ENCODE results near the gene FAM81A. TPM values are rescaled to one million over a fixed set of nuclear protein-coding genes. Genes with fewer than 3 reads are reported as not detected.
"Not testable (repeated sequence)": the region's sequence is repeated elsewhere in the genome, so short reads cannot be mapped to it uniquely, and the experiment has no call there.

The FAM81A gene
- polyA plus RNA-seq (2013, experiment 1 of 2; ENCODE audit: insufficient read length): 0.35 TPM
- polyA plus RNA-seq (2013, experiment 2 of 2; ENCODE audit: insufficient read length): not detected

DNA sequence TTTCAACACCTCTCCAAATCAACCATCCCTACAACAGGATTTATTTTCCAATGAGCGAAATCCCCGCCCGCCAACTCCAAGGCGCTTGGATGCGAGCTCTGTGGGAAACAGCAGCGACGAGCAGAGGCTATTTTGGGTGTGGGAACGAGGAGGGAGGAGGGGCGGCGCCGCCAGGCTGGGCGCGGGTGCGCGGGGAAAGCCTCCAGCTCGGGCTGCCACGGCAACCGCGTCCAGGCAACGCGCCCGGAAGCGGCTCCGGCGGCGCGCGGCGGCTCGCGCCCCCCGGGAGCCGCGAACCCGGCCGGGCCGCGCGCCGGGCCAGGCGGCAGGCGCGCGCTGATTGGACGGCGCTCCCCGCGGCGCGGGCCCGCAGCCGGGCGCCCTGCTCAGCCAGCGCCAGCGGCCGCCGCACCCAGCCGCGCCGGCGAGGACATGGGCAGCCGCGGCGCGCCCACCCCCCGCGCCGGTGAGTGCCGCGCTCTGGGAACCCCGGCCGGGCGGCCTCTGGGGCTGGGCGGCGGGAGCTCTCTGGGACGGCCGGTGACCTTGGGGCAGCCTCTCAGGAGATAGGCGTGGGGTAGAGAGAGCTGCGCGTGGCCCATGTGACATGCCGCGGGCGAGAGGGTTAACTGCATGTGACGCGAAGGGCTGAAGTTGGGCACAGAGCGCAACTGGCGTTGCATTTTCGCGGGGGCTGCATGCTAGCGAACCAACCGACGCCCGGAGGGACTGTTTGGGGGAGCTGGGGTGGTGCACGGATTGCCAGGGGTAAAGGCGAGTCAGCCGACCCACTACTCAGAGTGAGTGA is at the start of gene FAM81A:
Gene FAM81A (plus strand): TSS at position 370 of the 808 bp plus-strand sequence. CDS start 20,441 bp downstream, outside the sequence.
- peak; percentile 81 for DNase-seq

DNA sequence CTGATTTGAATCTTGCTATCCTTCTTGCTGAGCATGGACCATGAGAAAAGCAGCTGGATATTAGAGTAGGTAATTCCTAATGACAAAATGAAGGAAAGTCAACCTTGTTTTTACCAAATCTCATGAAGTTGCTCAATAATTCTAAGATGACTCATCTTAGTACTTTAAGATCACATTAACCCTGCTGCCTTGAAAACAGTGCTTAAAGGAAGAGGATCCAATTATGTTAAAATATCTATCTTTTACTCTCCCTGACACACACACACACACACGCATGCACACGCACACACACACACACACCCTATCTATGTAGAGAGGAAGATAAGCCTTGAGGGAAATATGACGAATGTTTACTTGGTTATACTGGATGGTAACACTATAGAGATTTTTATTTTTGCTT is 49.3 kb upstream of the FAM81A start:
- peak; percentile 19 for DNase-seq

DNA sequence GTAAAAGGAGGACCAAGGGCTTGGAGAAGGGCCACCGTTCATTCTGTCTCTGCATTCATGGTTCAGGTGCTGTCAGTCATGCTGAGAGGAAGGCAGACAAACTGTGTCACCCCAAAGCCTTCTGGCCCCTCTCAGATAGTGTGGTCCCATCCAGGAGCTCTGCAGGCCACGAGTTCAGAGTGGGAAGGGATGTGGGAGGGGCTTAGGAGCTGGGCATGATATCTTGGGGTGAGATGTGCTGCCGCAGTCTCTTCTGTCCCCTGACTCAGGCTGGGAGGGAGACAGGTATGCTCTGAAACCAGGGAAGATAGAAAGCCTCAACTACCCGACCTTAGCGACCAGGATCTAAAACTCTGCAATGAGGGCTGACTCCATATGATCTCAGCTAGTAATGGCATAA is 45.7 kb upstream of the FAM81A start:
- DNase-seq: no peak

DNA sequence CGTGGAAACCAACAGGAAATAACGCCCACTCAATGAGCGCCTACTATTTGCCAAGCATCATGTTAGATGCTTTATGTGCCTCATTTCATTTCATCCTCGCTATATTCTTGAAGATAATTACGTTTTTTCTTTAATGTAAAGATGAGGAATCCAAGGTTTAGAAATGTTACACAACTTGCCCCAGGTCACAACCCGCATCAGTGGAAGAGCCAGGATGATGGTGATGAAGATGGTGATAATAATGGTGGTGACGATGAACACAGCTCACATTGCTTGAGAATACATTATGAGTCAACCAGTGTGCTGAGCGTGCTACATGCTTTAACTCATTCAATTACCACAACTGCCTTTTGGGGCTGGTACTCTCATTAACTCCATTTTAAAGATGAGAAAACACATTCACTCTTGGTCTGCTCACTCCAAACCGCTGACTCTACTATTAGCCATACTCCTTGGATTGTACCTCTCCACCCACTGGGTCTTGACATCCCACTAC is 43.8 kb upstream of the FAM81A start:
- DNase-seq: no peak

DNA sequence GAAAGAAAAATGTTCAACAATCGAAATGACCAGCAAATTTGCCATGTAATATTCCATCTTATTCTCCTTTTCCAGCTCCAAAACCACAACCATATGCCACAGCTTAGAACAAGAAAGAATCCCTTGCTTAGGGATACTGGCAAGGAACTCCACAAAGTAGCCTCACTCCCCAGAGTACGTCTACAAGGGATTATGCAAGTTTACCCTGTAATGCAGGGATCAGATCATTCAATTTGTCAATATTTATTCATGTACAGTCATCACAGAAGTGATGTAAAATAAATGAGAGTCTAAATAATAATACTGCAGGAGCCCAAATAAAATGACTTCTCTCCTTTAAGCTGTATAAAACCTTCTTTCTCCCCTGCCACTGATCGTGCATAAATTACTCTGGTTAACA is 41.8 kb upstream of the FAM81A start:
- no peak for DNase-seq

DNA sequence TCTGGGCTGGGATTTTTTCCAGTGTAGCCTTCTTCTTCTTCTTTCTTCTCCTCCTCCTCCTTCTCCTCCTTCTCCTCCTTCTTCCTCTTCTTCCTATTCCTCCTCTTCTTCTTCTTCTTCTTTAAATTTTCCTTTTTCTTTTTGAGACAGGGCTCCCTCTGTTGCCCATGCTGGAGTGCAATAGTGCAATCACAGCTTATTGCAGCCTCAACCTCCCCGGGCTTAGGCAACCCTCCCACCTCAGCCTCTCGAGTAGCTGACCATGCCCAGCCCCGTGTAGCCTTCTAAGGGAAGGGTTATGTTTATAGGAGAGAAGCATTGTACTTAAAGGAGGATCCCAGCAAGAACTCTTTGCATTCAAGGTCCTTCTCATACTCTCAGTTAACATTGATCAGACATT is 41.3 kb upstream of the FAM81A start:
- DNase-seq: no peak

DNA sequence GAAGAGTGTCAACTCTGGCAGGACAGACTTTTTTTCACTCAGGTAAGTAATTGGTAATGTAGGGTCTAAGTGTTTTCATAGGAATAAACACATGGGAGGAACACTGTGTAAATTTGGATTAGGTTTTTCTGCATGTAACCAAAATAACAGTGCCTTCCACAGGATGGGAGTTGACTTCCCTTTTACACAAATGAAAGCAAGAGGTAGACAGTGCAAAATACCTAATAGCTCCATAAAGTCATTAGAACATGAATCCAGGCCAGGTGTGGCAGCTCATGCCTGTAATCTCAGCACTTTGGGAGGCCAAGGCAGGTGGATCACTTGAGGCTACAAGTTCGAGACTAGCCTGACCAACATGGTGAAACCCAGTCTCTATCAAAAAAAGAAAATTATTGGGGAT is 39.8 kb upstream of the FAM81A start:
- no peak for DNase-seq

DNA sequence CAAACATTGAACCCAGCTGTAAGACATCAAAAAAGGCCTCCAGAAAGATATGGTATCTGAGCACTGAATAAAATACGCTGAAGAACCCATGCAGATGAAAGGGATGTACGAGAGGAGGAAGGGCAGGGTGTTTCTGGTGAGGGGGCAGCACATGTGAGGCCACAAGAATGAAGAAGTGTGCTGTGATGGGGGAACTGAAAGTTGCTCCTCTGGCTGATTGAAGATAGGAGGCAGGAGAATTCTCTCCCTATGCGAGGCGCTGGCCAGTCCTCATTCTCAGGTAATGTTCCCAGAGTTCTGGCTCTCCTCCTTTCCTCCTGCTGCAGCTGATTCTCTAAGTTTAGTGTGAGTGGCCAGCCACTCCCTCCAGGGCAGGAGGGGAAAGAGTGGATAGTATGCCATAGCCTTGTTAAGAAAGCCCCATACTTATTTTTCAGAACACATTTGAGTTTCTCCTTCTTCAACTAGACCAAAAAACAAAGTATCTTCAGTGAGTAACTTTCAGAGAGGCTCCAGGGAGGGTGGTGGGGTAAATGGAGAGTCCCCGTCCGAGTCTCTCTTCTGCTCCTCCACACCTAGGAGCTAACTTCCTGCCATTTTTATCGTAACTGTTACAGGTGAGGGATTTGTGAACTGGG is 38.4 kb upstream of the FAM81A start:
- DNase-seq: no peak

DNA sequence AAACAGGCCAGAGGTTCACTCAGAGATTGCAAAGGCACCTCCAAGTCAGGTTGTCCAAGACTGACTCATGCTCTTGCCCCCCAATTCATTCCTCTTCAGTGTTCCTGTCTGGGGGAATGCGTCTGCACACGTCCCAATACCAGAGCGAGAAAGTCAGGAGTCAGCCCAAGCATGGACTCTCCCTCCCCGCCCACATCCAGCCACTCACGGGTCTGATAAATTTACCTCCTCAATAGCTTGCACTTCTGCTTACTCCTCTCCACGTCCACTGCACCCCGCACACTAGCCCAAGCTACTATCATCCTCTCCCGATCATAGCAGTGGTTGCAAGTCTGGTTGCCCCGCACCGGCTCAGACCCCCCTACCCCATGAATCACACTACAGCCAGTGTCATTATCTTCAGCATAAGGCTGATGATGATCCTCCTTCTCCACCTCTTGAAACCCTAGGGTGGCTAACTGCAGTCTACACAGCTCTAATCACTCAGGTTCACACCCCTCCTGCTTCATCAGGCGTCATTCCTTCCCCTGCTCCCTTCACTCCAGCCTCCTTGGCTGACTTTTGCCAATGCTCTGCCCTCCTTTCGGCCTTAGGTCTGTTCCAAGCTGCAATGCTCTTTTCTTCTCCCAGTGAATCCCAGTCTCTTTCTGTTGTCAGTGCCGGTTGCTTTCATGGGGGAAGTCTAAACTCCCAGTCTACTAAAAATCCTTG is 37.7 kb upstream of the FAM81A start:
- no peak for DNase-seq

DNA sequence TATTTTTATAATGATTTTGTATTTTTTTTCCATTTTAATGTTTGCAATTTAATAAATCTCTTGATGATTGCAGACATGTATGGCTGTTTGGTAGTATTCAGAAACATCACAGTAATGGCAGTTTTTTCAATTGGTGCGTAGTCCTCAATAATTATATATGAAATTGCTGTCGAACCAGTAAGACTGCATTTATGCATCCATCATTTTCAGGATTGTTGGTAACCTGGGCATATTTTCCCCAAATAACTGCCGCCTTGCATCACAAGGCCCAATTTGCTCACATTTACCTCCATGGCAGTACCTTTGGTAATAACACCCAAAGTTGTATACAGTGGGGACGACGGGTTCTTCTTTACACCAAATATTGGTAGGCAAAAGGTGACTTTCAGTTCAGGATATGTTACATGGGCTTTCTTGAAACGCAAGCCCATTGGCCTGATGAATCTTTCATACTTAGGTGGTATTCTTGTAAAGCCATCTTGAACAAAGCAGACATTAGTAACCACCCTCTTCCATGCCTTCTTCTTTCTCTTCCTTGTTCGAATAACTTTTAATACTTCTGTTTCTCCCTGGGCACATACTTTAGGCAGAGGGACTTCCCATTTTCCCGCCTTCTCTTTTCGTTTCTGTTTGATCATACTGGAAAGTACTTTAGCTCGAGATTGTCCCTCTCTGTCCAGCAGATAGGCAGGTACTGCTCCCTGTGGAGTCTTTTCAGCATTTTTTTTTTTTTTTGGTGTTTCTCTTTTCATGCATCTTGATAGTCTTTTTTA is 36.7 kb upstream of the FAM81A start:
- DNase-seq: not testable (repeated sequence)

DNA sequence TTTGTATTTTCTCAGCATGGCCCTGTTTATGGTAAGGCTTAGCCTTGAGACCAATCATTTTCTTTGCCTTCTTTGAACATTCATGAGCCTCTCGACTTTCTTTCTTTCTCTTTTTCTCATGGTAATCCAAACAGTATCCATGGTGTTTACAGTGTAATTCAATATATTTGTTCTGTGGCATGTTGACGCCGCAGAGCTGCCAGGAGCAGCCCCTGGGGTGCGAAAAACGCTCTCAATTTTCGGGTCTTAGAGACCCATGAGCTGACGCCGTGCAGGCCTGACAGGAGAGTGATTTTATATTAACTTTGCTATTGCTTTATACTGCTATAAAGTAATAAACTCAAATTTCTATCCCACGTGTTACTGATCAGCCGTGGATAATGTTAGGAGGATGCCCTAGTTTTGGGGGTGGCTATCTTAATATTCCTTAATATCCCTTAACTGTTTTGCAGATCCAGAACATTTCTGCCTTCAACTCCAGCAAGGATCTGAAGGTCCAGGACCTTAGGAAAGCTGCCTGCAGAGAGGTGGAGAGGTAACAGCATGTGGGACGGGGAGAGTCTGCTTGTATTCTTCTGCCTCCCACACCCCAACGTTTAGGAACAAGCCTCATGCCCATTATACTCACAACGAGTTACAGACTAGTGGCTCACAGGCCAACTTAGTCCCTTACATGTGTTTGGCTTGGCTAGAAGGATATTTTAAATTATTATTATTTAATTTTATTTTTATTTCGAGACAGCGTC is 36.0 kb upstream of the FAM81A start:
- no peak for DNase-seq

DNA sequence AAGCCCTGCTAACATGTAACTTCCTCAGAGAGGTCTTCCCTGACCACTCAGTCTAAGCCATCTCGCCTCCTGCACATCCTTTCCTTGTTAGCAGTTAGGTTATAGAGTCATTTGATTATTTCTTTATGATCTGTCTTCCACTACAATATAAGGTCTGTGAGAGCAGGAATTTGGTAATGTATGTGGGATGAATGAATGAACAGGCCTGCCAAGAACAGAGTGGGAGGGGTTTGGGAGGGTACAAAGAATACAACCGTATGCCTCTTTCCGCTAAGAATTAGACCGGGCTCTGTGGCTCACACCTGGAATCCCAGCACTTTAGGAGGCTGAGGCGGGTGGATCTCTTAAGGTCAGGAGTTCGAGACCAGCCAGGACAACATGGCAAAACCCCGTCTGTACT is 32.9 kb upstream of the FAM81A start:
- DNase-seq: no peak

DNA sequence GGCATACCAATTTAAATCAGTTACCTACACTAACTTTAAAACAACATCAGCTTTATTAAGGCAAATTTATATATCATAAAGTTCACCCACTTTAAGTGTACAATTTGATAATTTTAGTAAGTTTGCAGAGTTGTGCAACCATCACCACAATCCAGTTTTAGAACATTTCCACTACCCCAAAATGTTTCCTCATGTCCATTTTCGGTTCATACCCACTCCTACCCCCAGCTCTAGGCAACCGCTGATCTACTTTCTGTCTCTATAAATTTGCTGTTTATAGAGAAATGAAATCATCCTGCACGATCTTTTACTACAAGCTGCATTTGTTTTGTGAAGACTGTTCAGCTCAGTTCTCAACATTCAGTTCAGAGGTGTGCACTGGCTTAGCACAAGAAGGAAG is 31.5 kb upstream of the FAM81A start:
- DNase-seq: no peak

DNA sequence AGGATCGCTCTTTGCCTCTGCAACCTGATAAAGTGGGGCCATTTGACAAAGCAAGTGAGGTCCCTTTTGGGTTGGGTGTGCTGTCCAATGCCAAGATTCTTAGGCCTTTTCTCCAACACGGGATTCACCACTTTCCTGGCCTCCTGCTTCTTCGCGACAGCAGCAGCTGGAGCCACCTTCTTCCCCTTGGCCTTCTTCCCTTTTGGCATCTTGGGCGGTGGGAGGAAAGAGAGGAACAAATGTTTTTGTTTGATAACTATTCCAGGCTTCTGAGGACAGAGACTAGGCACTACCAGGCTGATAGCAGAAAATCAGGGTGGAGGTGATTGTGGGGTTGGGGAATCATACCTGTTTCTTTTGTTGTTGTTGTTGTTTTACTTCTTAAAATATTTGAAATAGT is 30.0 kb upstream of the FAM81A start:
- DNase-seq: no peak

DNA sequence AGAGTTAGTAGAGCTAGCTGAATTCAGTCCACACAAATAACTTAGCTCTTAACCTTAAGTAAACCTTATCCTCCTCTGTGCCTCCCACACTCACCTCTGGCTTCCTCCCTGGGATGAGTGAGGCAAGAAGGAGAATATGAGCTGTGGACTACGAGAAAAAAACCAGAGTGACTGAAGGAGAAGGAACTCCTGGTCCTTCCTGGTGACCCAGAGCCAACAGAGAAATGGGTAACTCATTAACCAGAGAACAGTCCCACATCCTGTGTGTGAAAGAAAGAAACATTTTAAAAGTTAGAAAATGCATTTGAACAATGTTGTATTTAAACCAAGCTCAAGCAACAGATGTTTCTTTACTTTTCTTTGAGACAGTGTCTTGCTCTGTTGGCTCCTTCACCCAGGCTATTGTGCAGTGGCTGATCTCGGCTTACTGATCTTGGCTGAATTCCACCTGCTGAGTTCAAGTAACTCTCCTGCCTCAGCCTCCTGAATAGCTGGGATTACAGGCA is 27.5 kb upstream of the FAM81A start:
- DNase-seq: no peak

DNA sequence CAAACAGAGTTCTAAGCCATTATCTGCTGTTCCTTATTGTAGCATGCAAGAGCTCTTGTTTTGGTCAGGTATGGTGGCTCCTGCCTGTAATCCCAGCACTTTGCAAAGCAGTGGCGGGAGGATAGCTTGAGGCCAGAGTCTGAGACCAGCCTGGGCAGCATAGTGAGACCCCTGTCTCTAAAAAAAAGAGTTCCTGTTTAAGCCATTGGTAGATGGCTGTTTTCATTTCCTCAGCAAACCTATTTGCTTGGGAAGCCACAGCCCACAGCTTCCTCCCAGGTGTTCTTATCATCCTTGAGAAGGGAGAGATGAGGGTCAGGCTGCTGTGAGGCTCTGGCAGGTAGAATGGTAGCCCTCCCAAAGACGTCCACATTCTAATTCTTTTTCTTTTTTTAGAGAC is 24.4 kb upstream of the FAM81A start:
- DNase-seq: no peak

DNA sequence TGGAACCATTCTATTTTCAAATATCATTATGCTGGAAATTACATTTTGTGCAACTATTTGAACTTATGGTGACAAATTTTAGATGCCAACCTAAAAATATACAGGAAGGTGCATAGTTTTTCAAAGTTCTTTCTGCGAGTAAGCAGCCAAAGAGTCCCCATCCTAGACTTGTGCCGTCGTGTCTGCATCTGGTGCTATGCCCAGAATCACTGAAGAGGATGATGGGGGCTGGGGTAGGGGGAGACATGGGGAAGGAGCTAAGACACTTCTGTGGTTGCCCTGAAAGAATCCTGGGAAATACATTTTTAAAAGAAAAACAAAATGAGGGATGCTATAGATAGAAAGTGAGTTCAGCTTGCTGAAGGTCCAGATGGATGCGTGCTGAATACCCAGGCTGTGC is 21.2 kb upstream of the FAM81A start:
- no peak for DNase-seq

DNA sequence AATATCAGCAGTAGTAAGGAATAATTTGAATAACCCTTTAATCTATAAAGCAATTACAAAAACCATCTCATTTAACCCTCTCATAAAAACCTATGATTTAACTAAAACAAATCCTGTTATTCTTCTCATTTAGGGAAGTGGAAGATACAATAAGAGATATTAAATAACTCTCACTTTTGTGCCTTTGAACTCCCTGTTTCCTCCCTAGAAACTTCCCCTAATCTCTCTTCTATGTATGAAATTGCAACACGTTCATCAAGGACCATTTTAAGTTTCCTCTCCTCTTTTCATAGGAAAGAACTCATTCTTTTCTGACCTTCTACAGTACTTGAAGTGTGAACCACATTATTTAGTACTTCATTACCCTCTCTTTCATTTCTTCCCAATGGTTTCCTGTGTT is 18.8 kb upstream of the FAM81A start:
- DNase-seq: no peak

DNA sequence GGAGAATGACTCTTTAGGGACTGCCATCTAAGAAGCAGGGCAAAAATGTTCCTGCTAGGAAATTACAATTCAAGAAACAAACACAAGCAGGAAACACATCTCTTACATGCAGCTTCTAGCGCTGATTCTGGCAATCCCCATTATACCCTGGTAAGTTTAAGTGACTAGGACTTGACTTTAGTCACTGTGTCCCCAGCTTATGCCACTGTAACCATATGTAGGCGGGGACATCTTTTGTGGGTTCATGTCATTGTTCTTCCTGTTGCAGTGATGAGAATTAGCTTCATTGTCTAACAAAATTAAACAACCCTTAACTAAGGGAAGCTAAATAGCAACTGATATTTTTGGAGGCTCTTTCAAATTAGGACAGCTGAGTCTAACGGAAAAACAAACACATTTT is 17.9 kb upstream of the FAM81A start:
- DNase-seq: no peak

DNA sequence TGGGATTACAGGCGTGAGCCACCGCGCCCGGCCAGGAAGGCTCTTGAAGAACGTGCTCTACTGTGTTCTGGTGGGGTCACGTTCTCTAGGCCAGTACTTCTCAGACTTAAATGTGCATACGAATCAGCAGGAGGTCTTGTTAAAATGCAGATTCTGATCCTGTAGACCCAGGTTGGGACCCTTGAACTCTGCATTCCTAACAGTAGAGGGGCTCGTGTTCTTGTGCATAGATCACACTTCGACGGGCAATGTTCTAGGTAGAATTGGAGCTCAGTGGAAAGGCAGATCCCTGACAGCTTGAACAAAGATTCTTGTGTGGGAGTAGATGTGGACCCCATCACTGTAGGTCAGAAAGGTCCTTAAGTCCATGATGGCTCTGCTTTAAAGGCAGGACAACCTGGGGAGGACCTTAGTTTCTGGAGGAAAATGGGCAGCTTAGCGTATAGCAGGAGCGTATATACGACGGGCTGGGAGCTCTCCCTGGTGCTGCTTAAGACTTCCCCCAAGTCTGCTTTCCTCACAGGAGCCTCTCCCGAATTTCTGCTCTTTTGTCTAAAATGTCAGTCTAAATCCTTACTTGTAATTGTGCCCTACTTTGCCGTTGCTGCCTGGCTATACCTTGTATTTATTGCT is 16.9 kb upstream of the FAM81A start:
- DNase-seq: peak; percentile 40

DNA sequence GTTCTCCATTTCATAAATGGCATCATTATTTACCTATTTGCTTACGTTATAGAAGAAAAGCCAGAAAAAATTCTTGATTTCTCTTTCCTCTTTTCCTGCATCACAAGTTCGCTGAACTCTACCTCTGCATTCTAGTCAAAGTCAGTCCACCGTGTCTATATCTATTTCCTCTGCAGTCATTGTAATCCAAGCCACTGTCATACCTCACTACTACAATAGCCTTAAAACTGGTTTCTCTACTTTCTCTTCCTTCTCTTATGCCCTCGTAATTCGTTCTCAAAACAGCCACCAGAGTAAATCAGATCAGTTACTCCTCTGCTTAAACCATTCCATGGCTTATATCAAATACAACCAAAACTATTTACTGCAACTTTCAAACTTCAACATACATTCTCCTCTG is 13.4 kb upstream of the FAM81A start:
- no peak for DNase-seq
